Hepatocyte (in vitro differentiated cells): ENCODE measurements around the gene KRTAP5-5. TPM values are rescaled to one million over a fixed set of nuclear protein-coding genes. Genes with fewer than 3 reads are reported as not detected.

ENCODE experiments used
- DNase-seq: peaks from one replicate; pipeline ENCODE4 v3.0.0-alpha.2; 2016; ENCODE audit warnings: low spot score
- H2AFZ ChIP-seq: fragments of 200-600 bp; sonication (generic); 2 replicates; pipeline ENCODE4 v1.6.0; 2016; ENCODE audit warnings: antibody characterized with exemption, mild to moderate bottlenecking
- H3K27ac ChIP-seq: fragments of 200-600 bp; sonication (generic); 2 replicates; pipeline ENCODE4 v1.5.1; 2016; ENCODE audit warnings: mild to moderate bottlenecking
- H3K27me3 ChIP-seq: fragments of 200-600 bp; sonication (generic); 2 replicates; pipeline ENCODE4 v1.6.1; 2016
- H3K36me3 ChIP-seq: fragments of 200-600 bp; sonication (generic); replicated peaks from 2 replicates; pipeline ENCODE4 v1.5.1; 2016; ENCODE audit warnings: low read depth; ENCODE audit not compliant: insufficient read depth
- H3K4me1 ChIP-seq: fragments of 200-600 bp; sonication (generic); 2 replicates; pipeline ENCODE4 v1.5.1; 2016; ENCODE audit warnings: mild to moderate bottlenecking, moderate library complexity; ENCODE audit not compliant: insufficient read depth
- H3K4me2 ChIP-seq: fragments of 200-600 bp; sonication (generic); 2 replicates; pipeline ENCODE4 v1.6.0; 2016
- H3K4me3 ChIP-seq: fragments of 200-600 bp; sonication (generic); 2 replicates; pipeline ENCODE4 v1.5.1; 2016; ENCODE audit warnings: mild to moderate bottlenecking
- H3K79me2 ChIP-seq: fragments of 200-600 bp; sonication (generic); 2 replicates; pipeline ENCODE4 v1.6.0; 2017; ENCODE audit warnings: mild to moderate bottlenecking
- H3K9me2 ChIP-seq: fragments of 200-600 bp; sonication (generic); replicated peaks from 2 replicates; pipeline ENCODE4 v1.6.0; 2017; ENCODE audit warnings: mild to moderate bottlenecking; ENCODE audit not compliant: insufficient read depth
- H3K9me3 ChIP-seq: fragments of 200-600 bp; sonication (generic); 2 replicates; pipeline ENCODE4 v1.5.1; 2016; ENCODE audit warnings: low read depth, mild to moderate bottlenecking
- H4K20me1 ChIP-seq: fragments of 200-600 bp; sonication (generic); 2 replicates; pipeline ENCODE4 v1.6.0; 2016; ENCODE audit warnings: mild to moderate bottlenecking; ENCODE audit not compliant: insufficient read depth, poor library complexity, severe bottlenecking
- CTCF ChIP-seq: fragments of 200-600 bp; sonication (generic); IDR thresholded peaks from 2 replicates; pipeline ENCODE4 v1.5.1; 2016; ENCODE audit warnings: antibody characterized with exemption, mild to moderate bottlenecking; ENCODE audit not compliant: poor library complexity
- EZH2 ChIP-seq: fragments of 200-600 bp; sonication (generic); IDR thresholded peaks from 2 replicates; pipeline ENCODE4 v1.6.1; 2016; ENCODE audit warnings: antibody characterized with exemption, mild to moderate bottlenecking, borderline replicate concordance
- EZH2phosphoT487 ChIP-seq: fragments of 200-600 bp; sonication (generic); IDR thresholded peaks from one replicate; pipeline ENCODE4 v1.6.1; 2018; ENCODE audit warnings: antibody characterized with exemption, mild to moderate bottlenecking, low read depth, moderate library complexity; ENCODE audit not compliant: unreplicated experiment, severe bottlenecking
- WGBS: methylation state at CpG from one replicate; pipeline ENCODE4 v1.1.6; 2016; ENCODE audit warnings: low lambda C conversion rate; ENCODE audit errors: missing lambda C conversion rate; 5-methylcytosine and 5-hydroxymethylcytosine counted together
- polyA plus RNA-seq: library from polyadenylated mRNA; unstranded; fragments of >200 nt; fragmentation: Nextera tagmentation; extraction: Ambion mirVana; gene quantifications from 2 replicates; pipeline ENCODE4 v1.2.1, GENCODE V29; 2016
- total RNA-seq: library from RNA; depleted of rRNA; stranded (reverse); fragments of >200 nt; gene quantifications from 2 replicates; pipeline ENCODE4 v1.2.3, GENCODE V29; 2014

Gene KRTAP5-5
- total and polyA plus RNA-seq, 2 experiments from 2014 or later: 0.54 TPM; not detected in 1

GRCh38 chr11:1608363-1608762, 21.2 kb upstream of the KRTAP5-5 start, which contains the start of gene KRTAP5-3:
Gene KRTAP5-3 (minus strand): TSS chr11:1608463. CDS start chr11:1608385, 78 bp downstream.
- 78% methylated on average over 4 of the region's 4 CpGs for WGBS
- Histone ChIP-seq H3K27me3 (peaks cover 4% of the 10 kb centered on the region), H3K9me2 (no peaks in the 10 kb centered on the region), H3K79me2 (no peaks in the 10 kb centered on the region), H3K9me3 (no peaks in the 10 kb centered on the region), H2AFZ (no peak within 1 kb of the TSS), H3K36me3 (no peaks in the 10 kb centered on the region), H3K4me1 (no peaks in the 10 kb centered on the region), H4K20me1 (no peaks in the 10 kb centered on the region), H3K27ac (no peak within 1 kb of the TSS), H3K4me2 (no peak within 1 kb of the TSS), H3K4me3 (no peak within 1 kb of the TSS)
- no peak for DNase-seq
- TF ChIP-seq EZH2: no peak
- TF ChIP-seq EZH2phosphoT487: no peak
- no peak for TF ChIP-seq CTCF

GRCh38 chr11:1618231-1618630, 11.3 kb upstream of the KRTAP5-5 start:
- Histone ChIP-seq H3K27me3 (peaks cover 3% of the 10 kb centered on the region), H3K9me3 (no peaks in the 10 kb centered on the region), H3K27ac (no peak overlapping the region), H3K79me2 (no peaks in the 10 kb centered on the region), H3K9me2 (no peaks in the 10 kb centered on the region), H3K4me2 (no peak overlapping the region), H2AFZ (no peak overlapping the region), H3K36me3 (no peaks in the 10 kb centered on the region), H4K20me1 (no peaks in the 10 kb centered on the region), H3K4me1 (no peaks in the 10 kb centered on the region), H3K4me3 (no peak overlapping the region)
- WGBS: 87% methylated on average over 10 of the region's 10 CpGs
- DNase-seq: no peak
- TF ChIP-seq EZH2 (no peak), CTCF (no peak), EZH2phosphoT487 (no peak)

- Histone ChIP-seq H3K27ac (no peak overlapping the region), H3K4me1 (no peaks in the 10 kb centered on the region), H3K4me3 (no peak overlapping the region), H3K4me2 (no peak overlapping the region), H3K9me2 (no peaks in the 10 kb centered on the region), H2AFZ (no peak overlapping the region), H3K36me3 (no peaks in the 10 kb centered on the region), H3K79me2 (no peaks in the 10 kb centered on the region), H4K20me1 (no peaks in the 10 kb centered on the region), H3K9me3 (no peaks in the 10 kb centered on the region), H3K27me3 (peaks cover 3% of the 10 kb centered on the region)
- no peak for DNase-seq
- TF ChIP-seq EZH2 (no peak), CTCF (no peak), EZH2phosphoT487 (no peak)
- 60% methylated on average over 10 of the region's 10 CpGs for WGBS
Measured at GRCh38 chr11:1619449-1619848, 10.1 kb upstream of the KRTAP5-5 start.

GRCh38 chr11:1622086-1622485, 7.5 kb upstream of the KRTAP5-5 start, which contains the start of gene KRTAP5-4:
Gene KRTAP5-4 (minus strand): TSS chr11:1622138. CDS start chr11:1622093, 45 bp downstream.
- H2AFZ ChIP-seq: no peak within 1 kb of the TSS
- TF ChIP-seq CTCF (no peak), EZH2phosphoT487 (no peak), EZH2 (no peak)
- H3K27me3 ChIP-seq: peaks cover 3% of the 10 kb centered on the region
- H3K4me1 ChIP-seq: no peaks in the 10 kb centered on the region
- no peaks in the 10 kb centered on the region for H4K20me1 ChIP-seq
- H3K4me2 ChIP-seq: no peak within 1 kb of the TSS
- H3K4me3 ChIP-seq: no peak within 1 kb of the TSS
- DNase-seq: no peak
- no peaks in the 10 kb centered on the region for H3K79me2 ChIP-seq
- no peaks in the 10 kb centered on the region for H3K9me3 ChIP-seq
- no peaks in the 10 kb centered on the region for H3K36me3 ChIP-seq
- H3K9me2 ChIP-seq: no peaks in the 10 kb centered on the region
- 79% methylated on average over 1 of the region's 1 CpG for WGBS
- no peak within 1 kb of the TSS for H3K27ac ChIP-seq
